ENCODE results near the gene MUC4. TPM values are rescaled to one million over a fixed set of nuclear protein-coding genes. Genes with fewer than 3 reads are reported as not detected.
"Not testable (repeated sequence)": the region's sequence is repeated elsewhere in the genome, so short reads cannot be mapped to it uniquely, and the experiment has no call there.

The MUC4 gene
- total RNA-seq, 1 experiment from 2014 or later: 0.03 TPM

GRCh38 chr3:195806211-195806915 is 5.4 kb downstream of the MUC4 start:
- TF ChIP-seq CTCF (IDR thresholded peaks at IDR 0.05) (no peak), SIN3A (IDR thresholded peaks at IDR 0.05; ENCODE audit: borderline replicate concordance, insufficient read depth, low read depth, low read length) (no peak), POLR2AphosphoS5 (IDR thresholded peaks at IDR 0.05; ENCODE audit: low read depth, low read length) (no peak), REST (IDR thresholded peaks at IDR 0.05; ENCODE audit: insufficient read depth in 1 of 2, low read depth in 2 of 2, low read length in 1 of 2) (no peak), TCF7L2 (IDR thresholded peaks at IDR 0.05; ENCODE audit: low read depth, low read length) (no peak)
- POLR2A ChIA-PET: no interaction called here
- BruUV-seq (replicated peaks): no TSS peak

GRCh38 chr3:195805588-195805987 is 6.1 kb downstream of the MUC4 start:
- H3K36me3 ChIP-seq (ENCODE audit: control insufficient read depth, insufficient read depth, low read length); H3K9me3 ChIP-seq (ENCODE audit: control insufficient read depth, insufficient read depth, low read depth, low read length); H3K4me1 ChIP-seq (ENCODE audit: control insufficient read depth, insufficient read depth, low read length); H3K4me3 ChIP-seq (ENCODE audit: low read depth in 2 of 2, low read length in 2 of 2); in situ Hi-C loops (cut with HindIII; ENCODE audit: low pct_unique_long_range_greater_than_20kb, low sequenced_read_pairs); DNase-seq (ENCODE audit: low read depth, low spot score); intact Hi-C loops (cut with micrococcal nuclease; ENCODE audit: unreplicated experiment); POLR2A ChIA-PET; H3K27me3 ChIP-seq (ENCODE audit: control insufficient read depth, insufficient read depth, low read length); H3K27ac ChIP-seq (ENCODE audit: low read length); ATAC-seq; BruUV-seq (replicated peaks); CTCF ChIA-PET: not testable (repeated sequence)

More at GRCh38 chr3:195806211-195806915, 5.4 kb downstream of the MUC4 start:
- no peaks in the 10 kb centered on the region for H3K9me3 ChIP-seq (ENCODE audit: control insufficient read depth, insufficient read depth, low read depth, low read length)
- DNase-seq (ENCODE audit: low read depth, low spot score): no peak
- H3K4me3 ChIP-seq (ENCODE audit: low read depth in 2 of 2, low read length in 2 of 2): no peak overlapping the region
- H3K27me3 ChIP-seq (ENCODE audit: control insufficient read depth, insufficient read depth, low read length): no peaks in the 10 kb centered on the region
- intact Hi-C loops (cut with micrococcal nuclease; ENCODE audit: unreplicated experiment) (no loop called here), in situ Hi-C loops (cut with HindIII; ENCODE audit: low pct_unique_long_range_greater_than_20kb, low sequenced_read_pairs) (no loop called here)
- no peaks in the 10 kb centered on the region for H3K36me3 ChIP-seq (ENCODE audit: control insufficient read depth, insufficient read depth, low read length)
- no peak for ATAC-seq
- CTCF ChIA-PET: no interaction called here
- H3K27ac ChIP-seq (ENCODE audit: low read length): no peak overlapping the region
- H3K4me1 ChIP-seq (ENCODE audit: control insufficient read depth, insufficient read depth, low read length): no peaks in the 10 kb centered on the region

GRCh38 chr3:195805181-195805580 is 6.5 kb downstream of the MUC4 start:
- H3K27me3 ChIP-seq (ENCODE audit: control insufficient read depth, insufficient read depth, low read length): peaks cover 2% of the 10 kb centered on the region; the same call in 1 of the 2 replicates
- no peaks in the 10 kb centered on the region for H3K36me3 ChIP-seq (ENCODE audit: control insufficient read depth, insufficient read depth, low read length)
- no peaks in the 10 kb centered on the region for H3K9me3 ChIP-seq (ENCODE audit: control insufficient read depth, insufficient read depth, low read depth, low read length)
- DNase-seq (ENCODE audit: low read depth, low spot score): no peak
- H3K27ac ChIP-seq (ENCODE audit: low read length): no peak overlapping the region
- intact Hi-C loops (cut with micrococcal nuclease; ENCODE audit: unreplicated experiment) (no loop called here), in situ Hi-C loops (cut with HindIII; ENCODE audit: low pct_unique_long_range_greater_than_20kb, low sequenced_read_pairs) (no loop called here)
- BruUV-seq (replicated peaks): no TSS peak
- no peak overlapping the region for H3K4me3 ChIP-seq (ENCODE audit: low read depth in 2 of 2, low read length in 2 of 2)
- TF ChIP-seq CTCF (IDR thresholded peaks at IDR 0.05): no peak
- no peak for TF ChIP-seq REST (IDR thresholded peaks at IDR 0.05; ENCODE audit: insufficient read depth in 1 of 2, low read depth in 2 of 2, low read length in 1 of 2)
- no peaks in the 10 kb centered on the region for H3K4me1 ChIP-seq (ENCODE audit: control insufficient read depth, insufficient read depth, low read length)
- no peak for ATAC-seq
- POLR2A ChIA-PET: no interaction called here
- CTCF ChIA-PET: no interaction called here
